Esophagus mucosa (tissue), 1 donor: ENCODE measurements around the gene SOS1. TPM values are rescaled to one million over a fixed set of nuclear protein-coding genes. Genes with fewer than 3 reads are reported as not detected.
"Not testable (repeated sequence)": the region's sequence is repeated elsewhere in the genome, so short reads cannot be mapped to it uniquely, and the experiment has no call there.

Experiments
- ATAC-seq: fragments of 200-7000 bp; cut with Tn5 transposase; one replicate; pipeline ENCODE4 v1.9.1; 2020
- total RNA-seq: library from RNA; stranded (reverse); gene quantifications from one replicate; pipeline ENCODE4 v1.2.4, GENCODE V29; 2023
- donor health status: DM: yes; HTN: yes; CAD: no.

SOS1 gene
- total RNA-seq, result 19.6 TPM

- ATAC-seq, result peak; percentile 83
Observed at GRCh38 chr2:39120771-39121522, at the start of gene SOS1. Gene SOS1 (minus strand): TSS chr2:39121051. CDS start chr2:39120422, 629 bp downstream.

GRCh38 chr2:39164089-39164488, 43.2 kb upstream of the SOS1 start:
- ATAC-seq, result no peak

- ATAC-seq, result no peak
Observed at GRCh38 chr2:39160982-39161381, 40.1 kb upstream of the SOS1 start.

- no peak for ATAC-seq
Observed at GRCh38 chr2:39159283-39159682, 38.4 kb upstream of the SOS1 start.

GRCh38 chr2:39158351-39158750, 37.5 kb upstream of the SOS1 start:
- ATAC-seq, result no peak

GRCh38 chr2:39156846-39157245, 36.0 kb upstream of the SOS1 start:
- ATAC-seq, result no peak

- no peak for ATAC-seq
Observed at GRCh38 chr2:39156107-39156506, 35.3 kb upstream of the SOS1 start.

GRCh38 chr2:39155573-39155972, 34.7 kb upstream of the SOS1 start:
- not testable (repeated sequence) for ATAC-seq

GRCh38 chr2:39154944-39155343, 34.1 kb upstream of the SOS1 start:
- ATAC-seq, result no peak

- ATAC-seq, result no peak
Observed at GRCh38 chr2:39153312-39153711, 32.5 kb upstream of the SOS1 start.

GRCh38 chr2:39152504-39152903, 31.7 kb upstream of the SOS1 start:
- no peak for ATAC-seq

- ATAC-seq, result no peak
Observed at GRCh38 chr2:39150890-39151497, 30.1 kb upstream of the SOS1 start.

GRCh38 chr2:39150102-39150562, 29.3 kb upstream of the SOS1 start:
- ATAC-seq, result no peak

GRCh38 chr2:39146630-39147029, 25.8 kb upstream of the SOS1 start:
- ATAC-seq, result no peak

GRCh38 chr2:39145906-39146421, 25.1 kb upstream of the SOS1 start:
- no peak for ATAC-seq

- ATAC-seq, result no peak
Observed at GRCh38 chr2:39144416-39144815, 23.6 kb upstream of the SOS1 start.

GRCh38 chr2:39142904-39143605, 22.2 kb upstream of the SOS1 start:
- no peak for ATAC-seq

GRCh38 chr2:39141334-39142271, 20.8 kb upstream of the SOS1 start:
- ATAC-seq, result peak; percentile 35

- ATAC-seq, result not testable (repeated sequence)
Observed at GRCh38 chr2:39140948-39141333, 20.1 kb upstream of the SOS1 start.

GRCh38 chr2:39140322-39140847, 19.5 kb upstream of the SOS1 start:
- ATAC-seq, result no peak

- no peak for ATAC-seq
Observed at GRCh38 chr2:39139511-39140237, 18.8 kb upstream of the SOS1 start.
